NCI-H146 treated with DMSO at 0.1 percent for 48 hours (cell line): ENCODE data around the gene RRBP1.

Experiments used
- DNase-seq: peaks from one replicate; lab custom pipeline; 2025; ENCODE audit not compliant: unreplicated experiment; lab: John Stamatoyannopoulos, UW

Gene RRBP1

DNA sequence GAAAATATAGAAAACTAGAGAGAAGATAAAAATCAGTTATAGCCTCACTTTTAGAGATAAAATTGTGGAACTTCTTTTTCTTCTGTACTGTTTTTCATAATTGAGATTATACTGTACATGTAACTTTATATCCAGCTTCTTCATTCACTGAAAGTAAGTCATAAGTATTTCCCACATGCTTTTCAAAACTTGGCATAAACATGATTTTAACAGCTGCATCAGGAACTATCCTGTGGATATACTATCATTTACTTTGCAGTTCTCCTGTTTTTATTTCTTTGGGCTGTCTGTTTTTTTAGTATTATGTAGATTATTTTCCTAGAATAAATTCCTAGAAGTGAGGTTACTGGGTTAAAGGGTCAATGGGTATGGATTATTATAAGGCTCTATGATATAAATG is 97.4 kb downstream of the RRBP1 start:
- DNase-seq, result no peak

DNA sequence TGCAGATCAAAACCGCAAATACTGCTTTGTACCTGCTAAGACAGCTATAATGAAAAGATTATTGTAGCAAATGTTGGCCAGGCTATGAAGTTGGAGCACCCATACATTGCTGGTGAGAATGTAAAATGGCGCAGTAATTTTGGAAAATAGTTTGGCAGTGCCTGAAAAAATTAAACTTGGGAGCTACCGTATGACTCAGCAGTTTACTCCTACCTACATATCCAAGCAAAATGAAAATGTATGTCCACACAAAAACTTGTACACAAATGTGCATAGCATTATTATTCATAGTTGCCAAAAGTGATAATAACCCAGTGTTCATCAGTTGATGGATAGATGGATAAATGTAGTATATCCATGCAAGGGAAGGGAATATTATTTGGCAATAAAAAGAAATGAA is 98.9 kb downstream of the RRBP1 start:
- no peak for DNase-seq

DNA sequence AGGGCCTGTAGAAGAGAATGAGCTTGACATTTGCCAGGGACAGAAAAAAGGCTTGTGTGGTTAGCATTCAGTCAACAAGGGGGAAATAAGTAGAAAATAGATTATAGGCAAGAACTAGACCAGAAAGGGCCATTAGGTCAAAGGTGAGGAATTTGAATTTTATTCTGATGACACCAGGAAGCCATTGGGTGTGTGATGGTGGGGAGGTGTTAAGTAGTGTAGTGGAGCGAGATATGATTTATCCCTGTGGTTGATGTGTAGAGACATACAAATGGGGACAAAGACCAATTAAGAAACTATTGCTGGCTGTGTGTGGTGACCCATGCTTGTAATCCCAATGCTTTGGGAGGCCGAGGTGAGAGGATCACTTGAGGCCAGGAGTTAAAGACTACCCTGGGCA is 101.1 kb downstream of the RRBP1 start:
- no peak for DNase-seq

DNA sequence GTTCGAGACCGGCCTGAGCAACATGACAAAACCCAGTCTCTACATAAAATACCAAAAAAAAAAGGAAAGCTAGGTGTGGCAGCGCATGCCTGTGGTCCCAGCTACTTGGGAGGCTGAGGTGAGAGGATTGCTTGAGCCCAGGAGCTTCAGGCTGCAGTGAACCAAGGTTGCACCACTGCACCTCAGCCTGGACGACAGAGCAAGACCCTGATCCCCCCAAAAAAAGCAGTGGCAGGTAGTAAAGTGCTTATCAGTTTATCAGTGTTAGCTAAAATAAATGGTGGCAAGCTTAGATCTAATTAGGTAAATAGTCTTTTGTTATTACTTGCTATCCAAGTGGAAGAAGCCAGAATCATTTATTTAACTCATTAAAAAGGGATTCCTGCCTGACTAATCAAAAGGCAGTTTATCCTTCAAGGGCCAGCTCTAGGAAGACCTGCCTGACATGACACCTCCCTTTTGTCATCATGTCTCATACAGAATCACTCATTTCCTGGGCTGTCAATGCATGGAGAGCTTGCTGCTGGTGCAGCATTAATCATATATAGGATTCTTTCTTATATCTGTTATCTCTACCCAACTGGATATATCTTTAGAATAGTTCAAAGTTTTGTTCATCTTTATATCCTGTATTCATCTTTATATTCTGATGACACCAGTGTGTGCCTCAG is 102.5 kb downstream of the RRBP1 start:
- DNase-seq, result no peak

DNA sequence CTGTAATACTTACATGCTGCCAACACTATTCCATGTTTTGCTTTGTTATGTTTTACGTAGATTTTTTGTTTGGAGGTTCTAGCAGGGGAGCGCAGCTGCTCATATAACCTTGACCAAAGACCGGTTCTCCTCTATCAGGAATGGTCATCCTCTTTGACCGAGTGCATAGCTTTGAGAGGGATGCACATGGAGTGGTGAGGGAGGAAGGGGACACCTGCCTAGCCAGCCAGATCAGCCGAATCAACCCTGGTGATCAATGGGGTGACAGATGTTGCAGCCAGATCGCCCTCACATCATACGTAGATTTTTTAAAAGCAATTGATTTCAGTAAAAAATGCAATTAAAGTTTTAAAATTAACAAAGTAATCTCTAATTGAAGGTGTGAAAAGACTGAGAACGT is 105.8 kb downstream of the RRBP1 start:
- no peak for DNase-seq

DNA sequence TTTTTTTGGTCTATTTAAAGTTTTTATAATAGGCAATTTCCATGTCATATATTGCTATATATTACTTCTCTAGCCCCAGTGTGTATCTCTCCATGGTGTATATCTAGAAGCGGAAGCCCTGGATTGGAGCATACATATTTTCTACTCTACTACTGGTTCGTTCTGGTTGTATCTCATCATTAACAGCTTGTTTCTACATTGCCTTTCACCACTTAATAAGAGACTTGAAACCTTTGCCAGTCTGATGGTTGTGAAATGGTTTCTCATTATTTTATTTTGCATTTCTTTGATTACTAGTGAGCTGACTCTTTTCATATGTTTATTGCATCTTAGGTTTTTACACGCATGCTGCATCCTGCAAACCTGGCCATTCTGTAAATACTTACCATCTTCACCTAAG is 108.6 kb downstream of the RRBP1 start:
- no peak for DNase-seq

DNA sequence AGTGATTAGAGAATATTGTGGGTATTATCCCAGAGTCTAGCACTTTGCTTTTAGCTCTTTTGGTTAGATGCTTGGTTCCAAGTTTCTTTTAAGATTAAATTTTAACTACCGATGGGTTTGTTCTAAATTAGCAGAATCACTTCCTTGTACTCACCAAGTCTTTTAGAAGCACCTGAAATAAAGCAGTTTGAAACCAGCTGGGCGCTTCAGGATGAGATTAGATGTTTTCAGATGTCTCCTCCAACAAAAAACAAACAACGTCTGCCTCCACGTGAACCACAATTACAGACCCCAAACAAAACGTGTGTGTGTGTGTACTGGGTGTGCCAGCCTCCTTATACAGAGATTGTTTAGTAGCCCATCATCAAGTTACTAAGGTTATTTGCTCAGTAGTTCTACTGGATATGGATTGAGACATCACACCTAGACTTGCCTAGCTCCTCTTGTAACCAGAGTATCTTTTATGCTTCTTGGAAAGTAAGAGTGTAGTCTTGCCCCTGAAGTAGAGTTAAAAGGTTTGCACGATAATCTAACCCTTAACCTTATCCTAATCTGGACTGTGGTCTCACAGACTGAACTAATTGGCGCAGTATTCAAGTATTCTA is 109.9 kb downstream of the RRBP1 start:
- peak; percentile 9 for DNase-seq

DNA sequence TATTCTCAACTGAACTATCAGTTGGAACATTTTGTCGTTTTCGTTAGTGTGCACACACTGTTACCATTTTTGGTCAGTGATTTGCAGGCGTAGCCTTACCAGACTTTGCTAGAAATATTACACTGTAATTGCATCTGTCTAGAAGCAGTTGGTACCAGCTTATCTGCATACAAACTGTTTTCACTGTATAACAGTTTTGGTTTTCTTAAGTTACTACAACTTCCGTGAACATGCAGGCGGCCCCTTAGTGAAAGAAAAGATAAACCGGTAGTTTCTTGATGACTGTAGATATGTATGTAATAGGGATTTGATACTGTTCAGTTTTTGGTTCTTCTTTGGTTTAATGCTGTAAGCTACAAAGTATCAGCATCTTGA is 110.9 kb downstream of the RRBP1 start:
- no peak for DNase-seq

DNA sequence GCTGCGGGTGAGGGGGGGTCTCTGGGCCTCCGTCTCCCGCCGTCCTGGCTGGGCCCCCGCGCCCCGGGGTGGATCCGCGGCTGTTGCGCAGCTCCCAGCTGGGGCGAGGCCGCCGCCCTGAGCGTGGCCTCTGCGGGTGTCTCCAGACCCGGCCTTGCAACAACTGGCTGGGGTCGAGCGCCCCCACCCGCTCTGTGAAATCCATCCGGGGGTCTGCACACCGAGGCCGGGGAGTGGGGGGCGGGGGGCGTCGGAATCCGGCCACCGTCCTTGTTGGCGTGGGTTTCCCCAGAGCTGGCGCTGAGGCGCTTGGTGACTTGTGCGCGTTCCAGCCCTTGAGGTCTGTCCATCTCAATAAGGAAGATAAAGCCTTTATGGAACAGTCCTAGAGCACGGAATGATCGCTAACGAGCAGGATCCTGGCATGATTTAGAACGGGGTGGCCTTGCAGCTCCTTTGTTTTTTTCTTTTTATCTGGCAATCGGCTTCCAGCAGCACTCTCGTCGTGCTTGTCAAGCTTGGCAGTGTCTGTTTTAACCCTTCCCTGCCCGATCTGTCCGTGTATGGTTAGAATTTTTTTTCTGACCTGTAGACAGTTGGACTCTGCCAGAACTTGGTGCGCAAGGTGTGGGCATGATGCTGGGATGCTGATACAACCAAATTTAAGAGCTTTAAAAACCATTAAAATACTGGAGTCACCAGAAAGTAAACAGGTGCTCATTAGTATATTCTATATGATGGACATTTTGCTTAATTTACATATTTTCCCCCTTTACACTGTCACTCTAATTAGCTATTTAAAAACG is 111.5 kb downstream of the RRBP1 start:
- DNase-seq, result peak; percentile 66

DNA sequence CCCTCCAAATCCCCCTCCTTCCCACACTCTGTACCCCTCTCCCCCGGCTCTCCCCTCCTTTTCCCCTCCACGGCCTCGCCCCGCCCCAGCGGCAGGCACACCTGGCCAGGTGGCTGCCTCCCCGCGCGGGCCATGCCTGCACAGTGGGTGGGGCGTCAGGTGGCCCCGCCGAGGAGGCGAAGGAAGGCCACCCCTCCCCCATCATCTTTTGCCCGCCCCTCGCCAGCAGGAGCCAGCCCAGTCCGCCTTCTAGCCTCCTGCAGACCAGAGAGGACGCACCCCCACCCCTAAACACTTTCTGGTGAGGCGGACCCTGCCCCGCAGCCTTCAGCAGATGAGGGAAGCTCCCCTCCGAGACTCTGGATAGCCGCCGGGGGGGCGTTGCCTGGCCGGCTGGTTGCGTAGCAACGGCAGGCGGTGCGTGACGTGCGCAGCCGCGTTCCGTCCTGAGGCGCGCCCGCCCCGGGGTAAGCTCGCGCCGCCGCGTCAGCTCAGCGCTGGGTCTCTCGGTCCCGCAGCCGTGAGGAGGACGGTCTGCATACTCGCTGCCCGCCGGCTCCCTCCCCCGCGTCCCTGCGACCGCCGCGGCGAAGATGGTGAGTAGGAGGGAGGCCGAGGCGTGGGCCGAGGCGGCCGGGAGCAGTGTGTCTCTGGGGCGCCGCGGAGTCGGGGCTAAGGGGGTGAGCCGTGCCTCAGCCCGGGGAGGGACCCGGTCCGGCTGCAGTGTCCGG is 112.3 kb downstream of the RRBP1 start, which contains the start of gene DSTN:
TSS of gene DSTN (plus strand) at position 460 of the 731 bp plus-strand sequence. CDS start at position 594, 134 bp downstream.
- DNase-seq, result peak; percentile 92

DNA sequence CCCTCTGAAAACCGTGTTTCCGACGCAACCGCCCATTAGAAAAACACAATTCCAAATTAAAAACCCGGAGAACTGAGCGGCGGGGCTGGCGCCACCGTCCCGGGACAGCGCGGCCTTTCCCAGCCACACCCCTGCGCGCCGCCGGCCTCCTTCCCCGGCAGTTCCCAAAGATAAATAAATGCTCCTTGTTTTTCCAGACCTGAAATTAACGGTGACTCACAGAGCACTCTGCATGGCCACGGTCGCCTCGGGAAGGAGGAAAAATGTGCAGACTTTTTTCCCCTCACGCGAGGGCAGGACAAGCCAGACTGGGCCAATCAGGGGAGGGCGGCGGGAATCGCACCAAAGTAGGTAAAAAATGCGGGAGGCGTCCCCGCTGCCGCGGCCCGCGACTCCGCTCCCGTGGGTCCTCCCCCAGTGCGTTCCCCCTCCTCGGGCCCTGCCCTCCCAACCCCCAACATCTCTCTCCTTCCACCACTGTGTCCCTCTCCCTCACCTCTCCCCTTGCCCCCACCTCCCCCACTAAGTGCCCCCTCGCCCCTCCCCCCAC is 113.0 kb downstream of the RRBP1 start:
- DNase-seq, result peak; percentile 69

DNA sequence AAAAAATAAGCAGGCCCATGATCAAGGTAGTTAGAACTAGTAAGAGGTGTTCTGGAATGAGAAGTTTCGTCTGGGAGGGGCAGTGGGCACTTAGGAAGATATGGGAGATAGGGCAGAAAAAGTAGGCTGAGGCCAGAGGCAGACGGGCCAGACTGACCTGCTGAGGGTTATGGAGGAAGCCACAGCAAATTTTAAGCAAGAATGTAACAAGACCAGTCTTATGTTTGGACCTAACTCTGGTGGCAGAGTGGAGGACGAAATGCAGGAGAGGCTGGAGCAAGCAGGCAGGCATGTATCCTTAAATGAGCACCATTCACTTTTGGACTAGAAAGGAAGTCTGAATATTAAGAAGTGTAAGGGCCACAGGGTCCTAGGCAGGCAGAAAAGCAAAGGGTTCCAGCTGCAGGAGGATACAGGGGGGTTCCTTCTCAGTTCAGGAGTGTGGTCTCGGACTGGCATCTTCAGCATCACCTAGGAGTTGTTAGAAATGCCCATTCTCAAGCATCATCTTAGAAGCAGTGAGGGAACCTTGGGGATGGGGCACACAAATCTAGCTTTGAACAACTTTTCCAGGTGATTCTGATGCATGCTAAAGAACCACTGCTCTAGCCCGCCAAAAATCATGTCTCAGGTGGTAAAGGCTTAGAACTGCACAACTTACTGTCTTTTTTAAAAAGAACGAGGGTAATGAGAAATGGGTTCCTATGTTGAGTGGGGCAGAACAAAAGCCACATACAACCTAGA is 113.8 kb downstream of the RRBP1 start:
- DNase-seq, result no peak

DNA sequence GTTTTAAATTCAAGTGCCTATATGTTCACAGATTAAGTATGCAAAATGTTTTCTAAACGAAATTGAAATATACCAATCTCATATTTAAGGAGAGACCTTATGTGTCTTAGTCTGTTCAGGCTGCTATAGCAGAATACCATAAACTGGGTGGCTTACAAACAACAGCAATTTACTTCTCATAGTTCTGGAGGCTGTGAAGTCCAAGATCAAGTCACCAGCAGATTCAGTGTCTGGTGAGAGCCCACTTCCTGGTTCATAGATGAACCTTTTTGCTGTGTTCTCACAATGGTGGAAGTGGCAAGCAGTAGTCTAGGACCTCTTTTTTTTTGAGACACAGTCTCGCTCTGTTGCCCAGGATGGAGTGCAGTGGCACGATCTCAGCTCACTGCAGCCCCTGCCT is 115.7 kb downstream of the RRBP1 start:
- DNase-seq, result no peak

DNA sequence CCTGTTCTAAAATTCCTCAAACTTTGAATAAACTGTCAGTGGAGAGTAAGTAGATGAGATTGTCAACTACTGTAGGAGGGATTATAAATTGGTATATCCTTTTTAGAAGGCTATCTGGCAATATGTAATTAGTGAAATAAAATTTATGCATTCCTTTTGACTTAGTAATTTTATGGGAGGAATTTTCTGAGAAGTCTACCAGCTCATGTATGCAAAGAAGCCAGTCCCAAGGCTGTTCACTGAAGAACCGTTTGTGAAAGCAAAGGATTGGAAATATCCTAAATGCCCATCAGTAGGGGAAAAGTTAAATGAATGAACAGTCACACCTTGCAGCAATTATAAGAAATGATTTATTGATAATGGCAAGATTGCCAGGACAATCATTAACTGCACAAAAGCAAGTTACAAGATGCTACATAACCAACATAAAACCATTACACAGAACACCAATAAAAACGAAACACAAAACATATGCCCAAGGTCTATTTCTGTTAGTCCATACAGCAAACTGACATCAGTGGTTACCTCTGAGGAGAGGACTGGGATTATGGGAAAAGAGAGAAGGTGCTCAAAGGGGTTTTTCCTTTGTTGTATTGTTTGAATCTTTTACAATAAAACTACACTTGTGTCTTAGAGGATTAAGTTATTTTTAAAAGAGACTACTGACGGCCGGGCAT is 116.7 kb downstream of the RRBP1 start:
- DNase-seq, result no peak
